Ishikawa (cell line): ENCODE measurements around the gene BORCS8.
A peak's percentile ranks its signal among the peaks of the same experiment; 100 is the strongest.

ENCODE experiments used
- CEBPB ChIP-seq: IDR thresholded peaks from 2 replicates; pipeline ENCODE4 v1.6.1; 2012
- CREB1 ChIP-seq: IDR thresholded peaks from 2 replicates; pipeline ENCODE4 v1.6.1; 2012; ENCODE audit warnings: low read depth
- EGR1 ChIP-seq: IDR thresholded peaks from 2 replicates; pipeline ENCODE4 v1.6.1; 2012
- EP300 ChIP-seq: IDR thresholded peaks from 2 replicates; pipeline ENCODE4 v1.6.1; 2012; ENCODE audit warnings: borderline replicate concordance
- FOXM1 ChIP-seq: IDR thresholded peaks from 2 replicates; pipeline ENCODE4 v1.6.1; 2012; ENCODE audit warnings: low read depth, borderline replicate concordance
- NFIC ChIP-seq: IDR thresholded peaks from 2 replicates; pipeline ENCODE4 v1.6.1; 2012
- RAD21 ChIP-seq: IDR thresholded peaks from 2 replicates; pipeline ENCODE4 v1.6.1; 2012; ENCODE audit warnings: low read depth
- REST ChIP-seq: IDR thresholded peaks from 2 replicates; pipeline ENCODE4 v1.6.1; 2012; ENCODE audit warnings: low read depth, mild to moderate bottlenecking
- TAF1 ChIP-seq: IDR thresholded peaks from 2 replicates; pipeline ENCODE4 v1.6.1; 2012; ENCODE audit warnings: low read depth, mild to moderate bottlenecking
- TCF12 ChIP-seq: IDR thresholded peaks from 2 replicates; pipeline ENCODE4 v1.6.1; 2012; ENCODE audit warnings: low read depth
- TEAD4 ChIP-seq: IDR thresholded peaks from 2 replicates; pipeline ENCODE4 v1.6.1; 2012
- YY1 ChIP-seq: IDR thresholded peaks from 2 replicates; pipeline ENCODE4 v1.6.1; 2012; ENCODE audit warnings: low read depth
- ZBTB7A ChIP-seq: IDR thresholded peaks from 2 replicates; pipeline ENCODE4 v1.6.1; 2012; ENCODE audit warnings: low read depth
- TF ChIP-seq, protein P1 (sequence below): IDR thresholded peaks from 2 replicates; pipeline ENCODE4 v1.6.1; 2012
- TF ChIP-seq, protein P2 (sequence below): IDR thresholded peaks from 2 replicates; pipeline ENCODE4 v1.6.1; 2012

BORCS8 gene

GRCh38 chr19:19192078-19192882 lies at the start of gene BORCS8, which contains the start of gene RFXANK:
Gene BORCS8 (minus strand): TSS chr19:19192152. CDS start chr19:19192117, 35 bp downstream.
Gene RFXANK (plus strand): TSS chr19:19192258. CDS start chr19:19193947, 1,689 bp downstream.
- TF ChIP-seq ZBTB7A, result peak; percentile 34; the same call in 1 of the 2 replicates
- TF ChIP-seq, protein P1, sequence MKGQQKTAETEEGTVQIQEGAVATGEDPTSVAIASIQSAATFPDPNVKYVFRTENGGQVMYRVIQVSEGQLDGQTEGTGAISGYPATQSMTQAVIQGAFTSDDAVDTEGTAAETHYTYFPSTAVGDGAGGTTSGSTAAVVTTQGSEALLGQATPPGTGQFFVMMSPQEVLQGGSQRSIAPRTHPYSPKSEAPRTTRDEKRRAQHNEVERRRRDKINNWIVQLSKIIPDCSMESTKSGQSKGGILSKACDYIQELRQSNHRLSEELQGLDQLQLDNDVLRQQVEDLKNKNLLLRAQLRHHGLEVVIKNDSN, result peak; percentile 30; the same call in 1 of the 2 replicates
- TF ChIP-seq YY1, result peak; percentile 85; the same call in 1 of the 2 replicates
- TF ChIP-seq EP300, result no peak
- TF ChIP-seq, protein P2, sequence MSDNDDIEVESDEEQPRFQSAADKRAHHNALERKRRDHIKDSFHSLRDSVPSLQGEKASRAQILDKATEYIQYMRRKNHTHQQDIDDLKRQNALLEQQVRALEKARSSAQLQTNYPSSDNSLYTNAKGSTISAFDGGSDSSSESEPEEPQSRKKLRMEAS, result peak; percentile 68
- no peak for TF ChIP-seq RAD21
- TF ChIP-seq TCF12, result peak; percentile 56; the same call in 1 of the 2 replicates
- no peak for TF ChIP-seq EGR1
- no peak for TF ChIP-seq TEAD4
- no peak for TF ChIP-seq FOXM1
- TF ChIP-seq TAF1, result peak; percentile 98

DNA sequence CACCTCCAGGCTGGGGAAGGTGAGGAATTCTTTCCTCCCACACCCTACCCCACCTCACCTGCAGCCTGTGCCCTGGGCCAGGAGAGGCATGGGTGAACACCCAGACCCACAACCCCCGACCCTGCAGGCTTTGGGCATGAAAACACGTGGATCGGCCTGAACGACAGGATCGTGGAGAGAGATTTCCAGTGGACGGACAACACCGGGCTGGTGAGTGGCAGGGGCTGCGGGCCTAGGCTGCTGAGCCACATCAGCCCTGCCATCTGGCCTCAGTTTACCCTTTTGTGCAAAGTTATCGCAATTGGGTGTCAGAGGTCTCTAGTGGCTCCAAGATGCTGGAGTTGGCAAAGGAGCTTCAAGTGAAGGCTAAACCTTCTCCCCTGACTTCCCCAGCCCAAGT lies 48.5 kb upstream of the BORCS8 start:
- TF ChIP-seq, protein P2, result no peak
- TF ChIP-seq NFIC, result no peak
- no peak for TF ChIP-seq RAD21
- no peak for TF ChIP-seq CREB1
- no peak for TF ChIP-seq EP300
- no peak for TF ChIP-seq TAF1

- TF ChIP-seq TAF1 (no peak), YY1 (no peak), EP300 (no peak), CREB1 (no peak), FOXM1 (no peak), REST (no peak), TCF12 (no peak), EGR1 (no peak), NFIC (no peak), CEBPB (no peak), ZBTB7A (no peak), TEAD4 (no peak), RAD21 (no peak)
- TF ChIP-seq, protein P2, result no peak
- TF ChIP-seq, protein P1, result no peak
Observed at GRCh38 chr19:19239675-19240074, 47.7 kb upstream of the BORCS8 start.

DNA sequence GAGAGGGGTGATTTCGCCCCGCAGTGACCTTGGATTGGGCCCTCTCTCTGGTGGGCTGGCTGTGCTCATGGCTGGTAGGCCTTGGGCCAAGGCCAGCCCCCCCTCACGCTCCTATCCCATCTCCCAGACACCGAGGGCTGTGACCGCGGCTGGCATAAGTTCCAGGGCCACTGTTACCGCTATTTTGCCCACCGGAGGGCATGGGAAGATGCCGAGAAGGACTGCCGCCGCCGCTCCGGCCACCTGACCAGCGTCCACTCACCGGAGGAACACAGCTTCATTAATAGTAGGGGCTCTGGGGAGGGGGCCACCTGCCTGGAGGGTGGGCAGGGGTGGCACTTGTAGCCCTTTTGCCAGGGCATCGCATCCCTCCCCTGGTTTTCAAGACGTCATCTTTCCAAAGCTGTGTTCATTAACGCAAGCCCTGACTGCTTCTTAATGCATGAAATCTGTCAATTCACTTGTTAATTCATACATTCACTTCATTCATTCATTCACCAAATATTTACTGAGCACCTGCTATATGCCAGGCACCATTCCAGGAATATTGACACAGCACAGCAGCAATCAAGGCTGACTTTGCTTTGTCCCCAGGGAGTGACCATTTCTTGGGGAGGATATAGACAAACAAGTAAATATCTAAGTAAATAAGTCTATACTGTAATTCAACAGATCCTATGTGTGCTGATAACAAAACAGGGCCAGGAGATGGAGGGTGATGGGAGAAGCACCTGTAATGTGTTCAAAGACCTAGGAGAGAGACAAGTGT lies 46.4 kb upstream of the BORCS8 start:
- no peak for TF ChIP-seq REST
- no peak for TF ChIP-seq FOXM1
- no peak for TF ChIP-seq TCF12
- no peak for TF ChIP-seq YY1
- no peak for TF ChIP-seq CEBPB
- TF ChIP-seq, protein P2, result no peak
- no peak for TF ChIP-seq EGR1
- no peak for TF ChIP-seq CREB1
- TF ChIP-seq RAD21, result no peak
- TF ChIP-seq, protein P1, result no peak
- TF ChIP-seq TEAD4, result no peak
- no peak for TF ChIP-seq EP300
